Smooth muscle cell (in vitro differentiated cells): ENCODE data around the gene DCAF5. TPM values are rescaled to one million over a fixed set of nuclear protein-coding genes. Genes with fewer than 3 reads are reported as not detected.

Experiments
- DNase-seq: peaks from one replicate; lab custom pipeline; 2025; ENCODE audit not compliant: unreplicated experiment; lab: John Stamatoyannopoulos, UW
- H2AFZ ChIP-seq: fragments of 200-600 bp; sonication (generic); 2 replicates; pipeline ENCODE4 v1.6.0; 2016; ENCODE audit warnings: antibody characterized with exemption, low read depth, mild to moderate bottlenecking
- H3F3A ChIP-seq: fragments of 200-600 bp; sonication (generic); 2 replicates; pipeline ENCODE4 v1.6.0; 2017; ENCODE audit warnings: antibody characterized with exemption, low read depth
- H3K27ac ChIP-seq: fragments of 200-600 bp; sonication (generic); 2 replicates; pipeline ENCODE4 v1.5.1; 2016; ENCODE audit warnings: low read depth, mild to moderate bottlenecking
- H3K27me3 ChIP-seq: fragments of 200-600 bp; sonication (generic); 2 replicates; pipeline ENCODE4 v1.6.1; 2016; ENCODE audit warnings: low read depth, mild to moderate bottlenecking
- H3K36me3 ChIP-seq: fragments of 200-600 bp; sonication (generic); 2 replicates; pipeline ENCODE4 v1.5.1; 2016; ENCODE audit warnings: low read depth
- H3K4me1 ChIP-seq: fragments of 200-600 bp; sonication (generic); 2 replicates; pipeline ENCODE4 v1.5.1; 2016; ENCODE audit warnings: low read depth
- H3K4me2 ChIP-seq: fragments of 200-600 bp; sonication (generic); 2 replicates; pipeline ENCODE4 v1.6.0; 2016; ENCODE audit warnings: mild to moderate bottlenecking
- H3K4me3 ChIP-seq: fragments of 200-600 bp; sonication (generic); 2 replicates; pipeline ENCODE4 v1.5.1; 2016; ENCODE audit warnings: mild to moderate bottlenecking
- H3K79me2 ChIP-seq: fragments of 200-600 bp; sonication (generic); 2 replicates; pipeline ENCODE4 v1.6.0; 2016; ENCODE audit warnings: low read depth, mild to moderate bottlenecking
- H3K9ac ChIP-seq: fragments of 200-600 bp; sonication (generic); 2 replicates; pipeline ENCODE4 v1.6.0; 2016; ENCODE audit warnings: low read depth
- H3K9me3 ChIP-seq: fragments of 200-600 bp; sonication (generic); replicated peaks from 2 replicates; pipeline ENCODE4 v1.5.1; 2016; ENCODE audit warnings: low read depth
- H4K20me1 ChIP-seq: fragments of 200-600 bp; sonication (generic); 2 replicates; pipeline ENCODE4 v1.6.0; 2016; ENCODE audit warnings: low read depth
- WGBS: methylation state at CpG from one replicate; pipeline ENCODE4 v1.1.7; 2016; ENCODE audit warnings: low lambda C conversion rate; 5-methylcytosine and 5-hydroxymethylcytosine counted together
- polyA plus RNA-seq: library from polyadenylated mRNA; unstranded; fragments of >200 nt; fragmentation: Nextera tagmentation; extraction: Ambion mirVana; gene quantifications from 2 replicates; pipeline ENCODE4 v1.2.1, GENCODE V29; 2016
- total RNA-seq: library from RNA; depleted of rRNA; stranded (reverse); fragments of >200 nt; gene quantifications from 2 replicates; pipeline ENCODE4 v1.2.3, GENCODE V29; 2014
- TF ChIP-seq, protein P1 (sequence below): fragments of 200-600 bp; sonication (generic); IDR thresholded peaks from 2 replicates; pipeline ENCODE4 v1.5.1; 2017; ENCODE audit warnings: borderline replicate concordance, mild to moderate bottlenecking, antibody characterized with exemption; ENCODE audit not compliant: insufficient read depth, poor library complexity, severe bottlenecking

The DCAF5 gene
- total and polyA plus RNA-seq, 2 experiments from 2014 or later, result 23.0 to 45.4 TPM

DNA sequence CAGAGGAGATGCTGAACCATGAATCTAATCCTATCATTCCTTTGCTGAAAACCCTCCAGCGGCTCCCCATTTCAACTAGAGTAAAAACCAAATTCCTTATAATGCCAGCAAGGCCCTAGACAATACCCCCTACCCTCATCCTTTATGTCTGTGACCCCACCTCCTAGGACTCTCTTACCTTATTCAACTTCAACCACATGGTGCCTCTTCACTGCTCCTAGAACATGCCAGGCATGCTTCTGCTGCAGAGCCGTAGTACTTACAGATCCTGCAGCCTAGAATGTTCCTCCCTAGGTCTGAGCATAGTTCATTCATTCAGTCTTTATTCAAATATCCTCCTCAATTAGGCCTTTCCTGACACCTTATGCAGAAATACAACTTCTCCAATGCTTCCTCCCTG, 54.9 kb downstream of the DCAF5 start:
- Histone ChIP-seq H3K4me2 (no peak overlapping the region), H3K9me3 (no peaks in the 10 kb centered on the region), H3K27me3 (no peaks in the 10 kb centered on the region), H3K9ac (no peak overlapping the region), H2AFZ (no peak overlapping the region), H3K79me2 (peaks cover 49% of the 10 kb centered on the region), H3F3A (peaks cover 21% of the 10 kb centered on the region), H3K4me1 (peaks cover 33% of the 10 kb centered on the region), H4K20me1 (no peaks in the 10 kb centered on the region), H3K4me3 (no peak overlapping the region), H3K27ac (peak overlapping the region; percentile 5), H3K36me3 (peaks cover 3% of the 10 kb centered on the region)
- TF ChIP-seq, protein P1, sequence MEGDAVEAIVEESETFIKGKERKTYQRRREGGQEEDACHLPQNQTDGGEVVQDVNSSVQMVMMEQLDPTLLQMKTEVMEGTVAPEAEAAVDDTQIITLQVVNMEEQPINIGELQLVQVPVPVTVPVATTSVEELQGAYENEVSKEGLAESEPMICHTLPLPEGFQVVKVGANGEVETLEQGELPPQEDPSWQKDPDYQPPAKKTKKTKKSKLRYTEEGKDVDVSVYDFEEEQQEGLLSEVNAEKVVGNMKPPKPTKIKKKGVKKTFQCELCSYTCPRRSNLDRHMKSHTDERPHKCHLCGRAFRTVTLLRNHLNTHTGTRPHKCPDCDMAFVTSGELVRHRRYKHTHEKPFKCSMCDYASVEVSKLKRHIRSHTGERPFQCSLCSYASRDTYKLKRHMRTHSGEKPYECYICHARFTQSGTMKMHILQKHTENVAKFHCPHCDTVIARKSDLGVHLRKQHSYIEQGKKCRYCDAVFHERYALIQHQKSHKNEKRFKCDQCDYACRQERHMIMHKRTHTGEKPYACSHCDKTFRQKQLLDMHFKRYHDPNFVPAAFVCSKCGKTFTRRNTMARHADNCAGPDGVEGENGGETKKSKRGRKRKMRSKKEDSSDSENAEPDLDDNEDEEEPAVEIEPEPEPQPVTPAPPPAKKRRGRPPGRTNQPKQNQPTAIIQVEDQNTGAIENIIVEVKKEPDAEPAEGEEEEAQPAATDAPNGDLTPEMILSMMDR, result no peak
- 79% methylated on average over 2 of the region's 2 CpGs for WGBS
- DNase-seq, result no peak

DNA sequence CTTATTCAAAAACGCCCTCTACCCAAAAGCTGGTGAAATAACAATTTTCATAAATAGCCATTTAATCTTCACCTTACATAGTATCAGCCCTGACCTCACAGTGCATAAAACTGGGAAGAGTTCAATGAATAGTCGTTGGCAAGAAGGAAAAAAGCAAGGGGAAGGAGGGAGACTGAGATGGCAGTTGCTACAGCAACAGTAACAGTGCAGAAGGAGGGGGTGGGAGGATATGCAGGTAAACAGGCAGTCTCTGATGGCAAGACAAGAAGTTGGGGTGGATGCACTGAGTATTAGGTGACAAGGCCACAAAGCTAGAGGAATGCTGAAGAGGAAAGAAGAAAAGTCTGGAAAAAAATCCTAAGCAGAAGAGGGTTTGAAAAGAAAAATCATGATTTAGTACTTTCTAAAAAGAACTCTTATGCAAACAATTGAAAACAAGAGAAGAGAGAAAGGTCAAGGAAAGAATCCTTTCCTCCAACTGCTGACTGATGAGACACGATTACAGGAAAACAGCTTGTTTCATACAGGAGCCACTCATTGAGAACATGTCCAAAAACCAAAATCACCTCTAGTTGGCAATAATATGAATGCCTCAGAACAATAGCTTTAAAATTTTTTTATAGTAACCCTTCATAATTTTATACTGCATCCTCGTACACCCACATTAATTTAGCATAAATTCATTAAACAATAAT, 56.0 kb downstream of the DCAF5 start:
- Histone ChIP-seq H3K9me3 (no peaks in the 10 kb centered on the region), H3F3A (peaks cover 22% of the 10 kb centered on the region), H3K27ac (peak overlapping the region; percentile 76), H3K9ac (no peak overlapping the region), H3K4me2 (no peak overlapping the region), H3K4me1 (peaks cover 39% of the 10 kb centered on the region), H4K20me1 (no peaks in the 10 kb centered on the region), H3K79me2 (peaks cover 54% of the 10 kb centered on the region), H3K36me3 (no peaks in the 10 kb centered on the region), H3K27me3 (no peaks in the 10 kb centered on the region), H3K4me3 (no peak overlapping the region), H2AFZ (no peak overlapping the region)
- TF ChIP-seq, protein P1, result no peak
- 73% methylated on average over 4 of the region's 4 CpGs for WGBS
- DNase-seq, result no peak

DNA sequence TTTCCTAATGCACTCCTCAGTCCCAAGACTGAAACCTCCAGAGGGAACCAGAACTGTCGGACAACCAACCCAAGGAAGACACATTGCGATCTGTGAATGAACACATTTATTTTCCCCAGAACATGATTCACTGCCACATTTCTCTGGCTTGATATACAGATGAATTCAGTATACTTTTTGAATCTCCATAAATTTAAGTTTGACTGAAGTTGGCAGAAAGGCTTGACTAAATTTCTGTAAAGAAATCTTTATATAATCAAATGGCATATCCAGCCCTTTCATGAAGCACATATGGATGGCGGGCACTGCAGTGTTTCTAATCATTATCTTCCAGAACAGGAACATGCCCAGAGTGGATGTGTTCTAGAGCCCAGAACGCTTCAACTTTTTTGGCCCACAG, 56.7 kb downstream of the DCAF5 start:
- no peaks in the 10 kb centered on the region for H3K36me3 ChIP-seq
- no peak overlapping the region for H2AFZ ChIP-seq
- H3K9me3 ChIP-seq, result no peaks in the 10 kb centered on the region
- peaks cover 39% of the 10 kb centered on the region for H3K4me1 ChIP-seq
- H4K20me1 ChIP-seq, result no peaks in the 10 kb centered on the region
- peaks cover 54% of the 10 kb centered on the region for H3K79me2 ChIP-seq
- H3K27me3 ChIP-seq, result no peaks in the 10 kb centered on the region
- H3K4me2 ChIP-seq, result no peak overlapping the region
- peak overlapping the region; percentile 76 for H3K27ac ChIP-seq
- peaks cover 22% of the 10 kb centered on the region for H3F3A ChIP-seq
- no peak overlapping the region for H3K4me3 ChIP-seq
- no peak overlapping the region for H3K9ac ChIP-seq
- TF ChIP-seq, protein P1, result no peak
- 98% methylated on average over 4 of the region's 4 CpGs for WGBS
- DNase-seq, result no peak

DNA sequence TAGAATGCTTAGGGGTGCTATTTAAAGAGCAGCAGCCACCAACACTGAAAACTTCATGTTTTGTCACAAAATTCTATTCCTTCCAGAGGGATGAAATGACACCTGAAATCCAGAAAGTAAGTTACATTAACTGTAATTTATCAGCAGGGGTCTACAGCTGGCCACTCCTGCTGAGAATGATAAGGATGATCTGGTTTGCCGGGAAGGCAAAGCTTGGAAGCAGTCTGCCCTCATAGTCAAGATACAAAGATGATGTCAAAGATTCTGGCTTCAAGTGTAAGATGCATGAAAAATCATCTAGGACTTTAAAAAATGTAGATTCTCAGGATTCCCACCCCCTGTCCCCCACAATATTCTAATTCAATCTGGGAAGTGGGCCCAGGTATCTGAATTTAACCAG, 58.4 kb downstream of the DCAF5 start:
- TF ChIP-seq, protein P1, result no peak
- no peaks in the 10 kb centered on the region for H3K9me3 ChIP-seq
- H3F3A ChIP-seq, result peaks cover 27% of the 10 kb centered on the region
- DNase-seq, result no peak
- peaks cover 52% of the 10 kb centered on the region for H3K79me2 ChIP-seq
- peaks cover 39% of the 10 kb centered on the region for H3K4me1 ChIP-seq
- H3K36me3 ChIP-seq, result no peaks in the 10 kb centered on the region
- H4K20me1 ChIP-seq, result no peaks in the 10 kb centered on the region
- no peaks in the 10 kb centered on the region for H3K27me3 ChIP-seq
- peak overlapping the region; percentile 76 for H3K27ac ChIP-seq
- H2AFZ ChIP-seq, result no peak overlapping the region
- no peak overlapping the region for H3K9ac ChIP-seq
- 6% methylated on average over 1 of the region's 1 CpG for WGBS
- H3K4me3 ChIP-seq, result no peak overlapping the region
- H3K4me2 ChIP-seq, result peak overlapping the region; percentile 36
